Ammon's horn (tissue), 1 donor: ENCODE measurements around the gene ZFAND2B.
"Not testable (repeated sequence)": the region's sequence is repeated elsewhere in the genome, so short reads cannot be mapped to it uniquely, and the experiment has no call there.

Experiments used
- DNase-seq: peaks from one replicate; pipeline ENCODE4 v3.0.0-alpha.2; 2016; ENCODE audit warnings: low spot score

The ZFAND2B gene

DNA sequence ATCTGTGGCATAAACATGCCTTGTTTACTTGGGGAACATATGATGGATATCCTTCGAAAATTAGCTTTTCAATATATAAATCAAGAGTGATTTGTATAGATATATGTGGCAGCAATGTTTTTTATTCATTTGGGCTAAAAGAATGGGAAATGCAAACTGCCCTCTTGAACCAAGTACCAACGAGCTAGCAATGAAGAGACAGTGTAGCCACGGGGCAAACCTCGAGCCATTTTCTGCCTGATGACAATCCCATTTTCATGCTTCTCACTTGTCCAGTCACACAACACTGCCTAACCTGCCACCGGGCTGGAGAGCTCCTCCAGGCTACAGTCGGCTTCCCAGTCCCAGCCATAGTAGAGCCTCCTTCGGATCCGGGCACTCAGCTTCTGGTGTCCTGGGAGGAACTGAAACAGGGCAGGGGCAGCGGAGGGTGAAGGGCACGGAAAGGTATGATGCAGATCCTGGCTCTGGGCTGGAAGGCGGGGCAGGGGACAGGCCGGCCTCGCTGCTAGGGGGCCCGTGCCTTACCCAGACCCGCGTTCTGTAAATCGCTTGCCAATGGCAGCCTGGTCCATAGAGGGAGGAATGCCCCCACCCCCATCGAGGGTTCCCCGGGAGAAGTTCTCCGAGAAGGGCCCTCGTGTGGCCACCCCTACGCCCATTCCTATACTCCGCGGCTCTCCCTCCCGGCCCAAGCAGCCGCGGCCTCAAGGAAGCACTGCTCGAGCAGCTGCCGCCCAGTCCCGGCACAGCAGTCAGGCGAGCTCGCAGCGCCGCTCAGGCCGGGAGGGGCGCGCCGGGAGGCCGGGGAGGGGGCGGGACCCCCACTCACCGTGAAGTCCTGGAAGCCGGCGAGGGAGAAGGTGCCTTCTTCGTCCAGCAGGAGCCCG, 30.4 kb upstream of the ZFAND2B start:
- DNase-seq, result peak; percentile 53

DNA sequence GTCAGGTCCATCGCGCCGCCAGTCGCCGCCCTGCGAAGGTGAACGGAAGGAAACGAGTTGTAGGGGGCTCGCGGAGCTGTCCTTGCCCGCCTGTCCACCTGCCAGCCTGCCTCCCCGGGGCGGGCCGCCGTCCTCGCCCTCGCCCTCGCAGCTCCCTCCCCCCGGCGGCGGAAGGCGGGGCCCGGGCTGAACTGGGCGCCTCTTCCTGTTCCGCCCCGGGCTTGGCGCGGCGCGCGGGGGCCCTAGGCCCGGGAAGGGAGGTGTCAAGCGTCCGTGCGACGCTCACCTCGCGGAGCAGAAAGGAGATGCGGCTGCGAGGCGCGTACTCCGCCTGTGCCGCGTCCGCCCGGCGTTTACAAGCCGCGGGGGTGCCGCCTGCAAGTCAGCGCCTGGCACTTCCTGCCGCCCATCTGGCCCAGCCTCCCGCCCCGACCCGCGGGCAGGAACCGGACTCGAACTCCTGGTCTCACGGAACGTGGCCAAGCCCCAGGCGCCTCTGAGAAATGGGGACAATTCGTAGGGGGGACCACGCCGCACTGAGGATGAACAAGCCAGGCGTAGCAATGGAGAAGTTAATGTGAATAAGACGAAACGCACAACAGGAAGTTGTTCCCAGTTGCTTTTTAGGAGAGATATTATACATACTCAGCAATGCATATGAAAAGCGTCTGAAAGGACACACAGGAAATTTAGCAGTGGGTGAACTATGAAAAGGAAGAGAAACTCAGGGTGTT, 29.6 kb upstream of the ZFAND2B start, which contains the start of gene CNPPD1:
TSS of gene CNPPD1 (minus strand) at position 108 of the 734 bp plus-strand sequence. CDS start at position 11, 97 bp downstream.
- peak; percentile 90 for DNase-seq

DNA sequence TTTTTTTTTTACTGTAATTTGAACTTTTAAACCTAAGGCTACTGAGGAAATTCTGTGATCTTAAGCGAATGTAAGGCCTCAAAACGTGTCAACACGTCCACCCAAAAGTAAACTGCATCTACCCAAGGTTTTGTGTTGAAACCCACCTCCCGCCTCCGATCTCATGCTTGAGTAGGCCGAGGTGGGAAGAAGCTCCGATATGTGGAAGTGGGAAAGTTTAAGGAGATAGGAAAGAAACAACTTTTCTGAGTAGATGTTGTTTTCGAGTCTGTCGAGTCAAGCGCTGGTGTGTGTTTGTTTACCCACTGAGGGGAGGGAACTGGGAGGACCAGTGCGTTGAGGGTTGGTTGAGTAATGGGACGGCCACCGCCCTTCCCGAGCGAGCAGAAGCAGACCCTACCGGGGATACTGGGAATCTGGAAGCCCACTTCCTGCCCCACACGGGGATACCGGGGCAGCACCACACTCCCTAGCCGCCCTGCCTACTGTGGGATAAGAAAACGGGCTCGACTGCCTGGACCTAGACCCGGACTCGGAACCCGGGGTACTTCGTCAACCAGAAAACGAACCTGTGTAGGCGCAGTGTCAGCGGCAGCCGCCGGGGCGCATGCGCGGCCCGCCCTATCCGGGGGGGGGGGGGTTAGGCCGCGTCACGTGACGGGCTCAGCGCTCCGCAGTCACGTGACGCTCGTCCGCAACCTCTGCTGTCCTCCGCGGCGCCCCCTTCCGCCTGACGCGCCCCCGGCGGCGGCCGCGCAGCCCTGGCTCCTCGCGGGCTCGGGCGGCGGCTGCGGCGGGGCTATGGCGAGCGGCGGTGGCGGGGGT, 28.8 kb upstream of the ZFAND2B start, which contains the start of gene RETREG2:
TSS of gene RETREG2 (plus strand) at position 724 of the 825 bp plus-strand sequence. CDS start at position 802, 78 bp downstream.
- DNase-seq, result peak; percentile 91

DNA sequence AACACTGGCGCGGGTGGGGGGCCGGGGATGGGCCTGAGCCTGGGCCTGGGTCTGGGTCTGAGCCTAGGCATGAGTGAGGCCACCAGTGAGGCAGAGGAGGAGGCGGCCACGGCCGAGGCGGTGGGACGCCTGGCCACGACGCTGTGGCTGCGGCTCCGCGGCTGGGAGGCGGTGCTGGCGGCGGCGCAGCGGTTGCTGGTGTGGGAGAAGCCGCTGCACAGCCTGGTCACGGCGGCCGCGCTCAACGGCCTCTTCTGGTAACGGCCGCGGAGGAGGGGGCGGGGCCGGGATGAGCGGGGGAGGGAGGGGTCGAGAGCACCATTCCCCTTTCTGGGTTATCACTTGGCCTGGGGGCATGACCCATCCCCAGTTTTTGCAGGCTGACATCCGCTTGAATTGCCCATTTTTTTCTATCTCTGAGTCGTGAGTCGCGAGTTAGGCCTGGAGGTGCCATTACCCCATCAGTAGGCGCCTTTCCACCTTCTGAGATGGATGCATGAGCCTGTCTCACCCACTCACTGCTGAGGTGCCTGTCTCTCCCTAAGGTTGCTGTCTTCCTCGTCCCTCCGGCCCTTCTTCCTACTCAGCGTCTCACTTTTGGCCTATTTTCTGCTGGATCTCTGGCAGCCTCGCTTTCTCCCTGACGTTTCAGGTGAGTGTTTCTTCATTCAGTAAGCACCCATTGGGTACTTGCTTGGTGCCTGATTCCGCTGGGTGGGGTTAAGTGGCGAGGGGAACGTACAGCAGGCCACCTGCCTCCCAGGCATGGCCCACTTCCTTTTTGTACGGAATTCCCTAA, 28.0 kb upstream of the ZFAND2B start:
- DNase-seq, result no peak

DNA sequence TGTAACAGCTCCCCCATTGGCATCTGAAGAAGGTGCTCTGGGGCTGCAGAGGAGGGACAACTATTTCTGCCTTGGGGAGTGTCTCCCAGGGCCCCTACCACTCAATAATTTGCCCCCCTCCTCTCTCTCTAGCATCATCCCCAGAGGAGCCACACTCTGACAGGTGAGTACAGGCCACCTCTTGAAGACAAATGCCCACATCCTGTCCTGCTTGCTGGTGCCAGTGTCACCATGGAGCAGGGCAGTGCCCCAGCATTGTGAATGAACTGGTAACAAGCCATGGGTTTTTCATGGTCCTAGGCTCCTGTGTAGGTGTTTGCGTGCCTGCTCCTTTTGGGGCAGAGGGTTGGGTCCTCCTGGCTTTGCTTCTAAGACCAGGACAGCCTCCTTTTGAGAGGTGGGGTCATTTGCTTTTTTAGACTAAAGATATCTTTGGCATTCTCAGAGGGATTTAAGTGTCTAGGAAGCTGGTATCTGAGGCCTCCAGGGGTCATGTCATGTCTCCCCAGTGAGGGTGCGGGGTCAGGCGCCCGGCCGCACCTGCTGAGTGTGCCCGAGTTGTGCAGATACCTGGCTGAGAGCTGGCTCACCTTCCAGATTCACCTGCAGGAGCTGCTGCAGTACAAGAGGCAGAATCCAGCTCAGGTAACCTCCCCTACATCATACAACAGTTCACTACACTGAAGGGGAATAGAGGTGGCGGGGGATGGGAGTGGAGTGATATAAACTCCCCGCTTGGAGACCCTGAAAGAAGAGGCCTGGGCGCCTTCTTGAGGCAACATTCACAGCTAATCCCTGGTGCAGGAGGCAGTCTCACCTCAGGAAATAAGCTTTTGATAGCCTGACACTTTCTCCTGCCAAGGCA, 26.7 kb upstream of the ZFAND2B start:
- no peak for DNase-seq

DNA sequence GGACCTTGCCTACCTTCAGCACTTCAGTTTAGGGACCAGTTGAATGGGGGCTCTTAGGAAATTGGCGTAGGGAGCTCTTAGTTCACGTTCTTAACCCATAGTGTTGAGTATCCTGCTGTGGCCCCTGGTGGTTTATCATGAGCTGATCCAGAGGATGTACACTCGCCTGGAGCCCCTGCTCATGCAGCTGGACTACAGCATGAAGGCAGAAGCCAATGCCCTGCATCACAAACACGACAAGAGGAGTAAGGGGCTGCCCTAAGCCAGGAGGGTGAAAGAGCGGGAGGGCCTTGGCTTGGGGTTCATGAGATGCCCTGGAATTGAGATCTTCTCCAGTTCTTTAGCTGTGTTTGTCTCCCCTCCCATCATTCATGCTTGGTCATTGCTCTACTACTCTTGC, 25.6 kb upstream of the ZFAND2B start:
- DNase-seq, result no peak

DNA sequence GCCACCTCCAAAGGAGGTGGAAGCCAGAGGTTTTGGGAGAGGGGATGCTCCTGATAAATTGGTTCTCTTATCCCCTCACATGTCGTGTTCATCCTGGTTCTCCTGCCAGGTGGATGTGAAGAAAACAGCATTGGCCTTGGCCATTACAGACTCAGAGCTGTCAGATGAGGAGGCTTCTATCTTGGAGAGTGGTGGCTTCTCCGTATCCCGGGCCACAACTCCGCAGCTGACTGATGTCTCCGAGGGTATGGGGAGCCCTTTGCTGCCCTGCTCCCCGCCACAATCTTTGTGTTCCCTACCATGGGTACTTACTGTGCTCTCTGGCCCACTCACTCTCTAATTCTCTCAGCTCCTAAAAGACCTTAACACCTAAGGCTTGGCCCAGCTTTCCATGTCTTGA, 25.1 kb upstream of the ZFAND2B start:
- DNase-seq, result no peak

DNA sequence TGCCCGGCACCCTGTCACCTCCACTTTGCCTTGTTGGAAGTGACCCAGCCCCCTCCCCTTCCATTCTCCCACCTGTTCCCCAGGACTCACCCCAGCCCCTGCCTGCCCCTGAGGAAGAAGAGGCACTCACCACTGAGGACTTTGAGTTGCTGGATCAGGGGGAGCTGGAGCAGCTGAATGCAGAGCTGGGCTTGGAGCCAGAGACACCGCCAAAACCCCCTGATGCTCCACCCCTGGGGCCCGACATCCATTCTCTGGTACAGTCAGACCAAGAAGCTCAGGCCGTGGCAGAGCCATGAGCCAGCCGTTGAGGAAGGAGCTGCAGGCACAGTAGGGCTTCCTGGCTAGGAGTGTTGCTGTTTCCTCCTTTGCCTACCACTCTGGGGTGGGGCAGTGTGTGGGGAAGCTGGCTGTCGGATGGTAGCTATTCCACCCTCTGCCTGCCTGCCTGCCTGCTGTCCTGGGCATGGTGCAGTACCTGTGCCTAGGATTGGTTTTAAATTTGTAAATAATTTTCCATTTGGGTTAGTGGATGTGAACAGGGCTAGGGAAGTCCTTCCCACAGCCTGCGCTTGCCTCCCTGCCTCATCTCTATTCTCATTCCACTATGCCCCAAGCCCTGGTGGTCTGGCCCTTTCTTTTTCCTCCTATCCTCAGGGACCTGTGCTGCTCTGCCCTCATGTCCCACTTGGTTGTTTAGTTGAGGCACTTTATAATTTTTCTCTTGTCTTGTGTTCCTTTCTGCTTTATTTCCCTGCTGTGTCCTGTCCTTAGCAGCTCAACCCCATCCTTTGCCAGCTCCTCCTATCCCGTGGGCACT, 24.0 kb upstream of the ZFAND2B start:
- no peak for DNase-seq

DNA sequence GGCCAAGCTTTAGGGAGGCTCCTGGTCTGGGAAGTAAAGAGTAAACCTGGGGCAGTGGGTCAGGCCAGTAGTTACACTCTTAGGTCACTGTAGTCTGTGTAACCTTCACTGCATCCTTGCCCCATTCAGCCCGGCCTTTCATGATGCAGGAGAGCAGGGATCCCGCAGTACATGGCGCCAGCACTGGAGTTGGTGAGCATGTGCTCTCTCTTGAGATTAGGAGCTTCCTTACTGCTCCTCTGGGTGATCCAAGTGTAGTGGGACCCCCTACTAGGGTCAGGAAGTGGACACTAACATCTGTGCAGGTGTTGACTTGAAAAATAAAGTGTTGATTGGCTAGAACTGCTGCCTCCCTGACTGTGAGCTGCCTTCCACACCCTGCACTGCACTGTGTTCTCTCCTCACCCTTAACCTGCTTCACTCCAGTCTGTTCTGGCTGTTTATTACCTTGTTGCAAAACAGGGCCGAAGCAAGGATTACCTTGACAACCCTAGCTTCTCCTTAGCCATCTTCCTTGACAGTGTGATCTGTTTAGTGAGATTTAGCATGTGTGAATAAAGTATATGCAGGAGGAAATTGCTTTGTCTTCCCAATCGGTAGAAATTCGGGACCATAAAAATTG, 23.3 kb upstream of the ZFAND2B start:
- DNase-seq, result no peak

DNA sequence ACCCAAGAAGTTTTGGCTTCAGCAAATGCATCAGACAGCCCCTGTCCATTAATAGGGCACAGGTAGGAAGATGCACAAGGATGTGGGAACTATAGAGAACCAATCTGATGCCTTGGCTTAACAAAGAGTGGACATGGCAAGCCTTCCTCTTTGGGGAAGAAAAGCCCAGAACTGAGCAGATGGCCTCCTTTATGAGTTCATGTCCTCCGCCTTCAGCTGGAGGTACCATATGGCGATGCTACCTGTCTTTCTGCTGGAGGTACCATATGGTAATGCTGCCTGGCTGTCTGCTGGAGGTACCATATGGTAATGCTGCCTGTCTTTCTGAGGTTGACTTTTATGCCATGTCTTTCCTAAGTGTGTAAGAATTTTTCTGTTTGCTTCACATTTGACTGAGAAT, 22.5 kb upstream of the ZFAND2B start:
- DNase-seq, result no peak

DNA sequence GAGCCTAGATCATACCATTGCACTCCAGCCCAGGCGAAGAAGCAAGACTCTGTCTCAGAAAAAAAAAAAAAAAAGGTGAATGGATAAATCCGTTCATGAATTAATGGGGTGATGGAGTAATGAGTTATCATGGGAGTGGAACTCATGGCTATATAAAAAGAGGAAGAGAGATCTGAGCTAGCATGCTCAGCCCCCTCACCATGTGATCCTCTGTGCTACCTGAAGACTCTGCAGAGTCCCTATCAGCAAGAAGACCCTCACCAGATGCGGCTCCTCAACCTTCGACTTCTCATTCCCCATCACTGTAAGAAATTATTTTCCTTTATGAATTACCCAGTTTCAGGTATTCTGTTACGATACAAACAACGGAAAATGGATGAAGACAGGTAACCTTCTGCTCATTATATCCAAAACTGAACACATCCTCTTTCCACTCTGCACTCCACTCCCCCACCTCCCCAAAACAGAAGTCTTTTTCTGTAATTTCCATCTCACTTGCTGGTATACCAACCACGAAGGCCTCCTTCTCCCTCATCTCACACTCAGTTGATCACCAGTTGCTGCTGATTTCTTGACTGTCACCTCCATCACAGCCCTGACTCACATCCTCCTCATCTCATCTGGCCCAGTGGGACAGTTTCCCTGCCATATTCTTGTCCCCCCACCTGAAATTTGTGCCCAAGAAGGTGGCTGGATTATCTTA, 19.7 kb upstream of the ZFAND2B start:
- no peak for DNase-seq

DNA sequence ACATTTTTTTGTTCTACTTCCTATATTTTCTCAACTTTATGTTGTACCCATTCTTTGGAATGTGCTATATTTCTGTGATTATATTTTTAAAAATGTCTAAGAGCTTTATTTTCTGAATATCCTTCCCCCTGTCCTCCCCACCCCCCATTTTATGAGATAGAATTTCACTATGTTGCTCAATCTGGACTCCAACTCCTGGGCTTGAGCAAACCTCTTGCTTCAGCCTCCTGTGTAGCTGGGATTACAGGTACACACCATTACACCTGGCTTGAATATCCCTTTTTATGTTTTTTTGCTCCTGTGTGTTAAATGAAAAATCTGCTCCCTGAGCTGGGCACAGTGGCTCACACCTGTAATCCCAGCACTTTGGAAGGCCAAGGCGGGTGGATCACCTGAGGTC, 9.2 kb upstream of the ZFAND2B start:
- DNase-seq, result no peak

DNA sequence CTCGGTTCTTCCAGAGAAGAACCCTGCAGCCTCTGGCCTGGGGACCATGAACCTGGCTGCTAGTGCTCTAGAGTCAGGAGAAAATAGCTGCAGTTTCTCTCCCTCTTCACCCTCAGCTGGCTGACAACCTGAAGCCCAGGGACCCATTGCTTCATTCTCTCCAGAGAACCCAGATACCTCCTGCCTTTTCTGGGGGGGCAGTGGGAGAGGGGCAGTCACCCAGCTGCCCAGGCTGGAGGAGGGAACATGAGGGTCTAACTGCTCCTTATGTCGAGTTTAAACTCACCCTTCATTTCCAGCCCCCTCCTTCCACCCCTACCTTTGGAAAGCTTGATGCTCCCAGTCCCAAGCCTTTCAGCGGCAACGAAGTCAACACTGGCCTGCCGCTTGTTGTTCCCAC, 7.6 kb upstream of the ZFAND2B start:
- no peak for DNase-seq

DNA sequence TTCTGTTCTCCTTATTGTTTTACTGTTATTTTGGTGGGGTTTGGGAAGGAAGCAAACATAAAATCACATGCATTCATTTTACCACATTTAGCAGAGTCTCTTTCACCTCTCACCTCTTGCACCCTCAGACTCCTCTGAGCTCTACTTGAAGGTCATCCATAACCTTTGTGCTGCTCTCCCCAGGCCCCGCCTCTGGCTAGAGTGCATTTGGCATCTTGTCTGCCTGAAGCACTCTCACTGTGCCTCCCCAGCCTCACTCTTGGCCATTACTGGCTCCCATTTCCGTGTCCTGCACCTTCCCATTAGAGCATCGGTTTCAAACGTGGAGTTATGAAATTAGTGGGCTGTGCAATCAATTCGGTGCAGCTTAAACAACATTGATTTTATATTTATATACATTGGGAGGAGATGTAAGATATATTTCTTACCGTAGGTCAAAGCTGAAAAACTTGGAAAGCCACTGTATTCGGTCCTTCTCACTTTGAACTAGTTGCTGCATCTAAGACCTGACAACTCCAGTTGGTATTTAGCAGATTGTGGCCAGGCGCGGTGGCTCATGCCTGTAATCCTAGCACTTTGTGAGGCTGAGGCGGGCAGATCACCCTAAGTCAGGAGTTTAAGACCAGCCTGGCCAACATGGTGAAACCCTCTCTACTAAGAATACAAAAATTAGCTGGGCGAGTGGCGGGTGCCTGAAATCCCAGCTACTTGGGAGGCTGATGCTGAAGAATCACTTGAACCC, 6.9 kb upstream of the ZFAND2B start:
- DNase-seq, result no peak

DNA sequence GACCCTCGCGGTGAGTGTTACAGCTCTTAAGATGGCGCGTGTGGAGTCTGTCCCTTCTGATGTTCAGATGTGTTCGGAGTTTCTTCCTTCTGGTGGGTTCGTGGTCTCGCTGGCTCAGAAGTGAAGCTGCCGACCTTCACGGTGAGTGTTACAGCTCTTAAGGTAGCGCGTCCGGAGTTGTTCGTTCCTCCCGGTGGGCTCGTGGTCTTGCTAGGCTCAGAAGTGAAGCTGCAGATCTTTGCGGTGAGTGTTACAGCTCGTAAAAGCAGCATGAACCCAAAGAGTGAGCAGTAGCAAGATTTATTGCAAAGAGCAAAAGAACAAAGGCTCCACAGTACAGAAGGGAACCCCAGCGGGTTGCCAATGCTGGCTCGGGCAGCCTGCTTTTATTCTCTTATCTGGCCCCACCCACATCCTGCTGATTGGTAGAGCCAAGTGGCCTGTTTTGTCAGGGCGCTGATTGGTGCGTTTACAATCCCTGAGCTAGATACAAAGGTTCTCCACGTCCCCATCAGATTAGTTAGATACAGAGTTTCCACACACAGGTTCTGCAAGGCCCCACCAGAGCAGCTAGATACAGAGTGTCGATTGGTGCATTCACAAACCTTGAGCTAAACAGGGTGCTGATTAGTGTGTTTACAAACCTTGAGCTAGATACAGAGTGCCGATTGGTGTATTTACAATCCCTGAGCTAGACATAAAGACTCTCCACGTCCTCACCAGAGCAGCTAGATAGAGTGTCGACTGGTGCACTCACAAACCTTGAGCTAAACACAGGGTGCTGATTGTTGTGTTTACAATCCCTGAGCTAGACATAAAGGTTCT, 5.9 kb upstream of the ZFAND2B start:
- not testable (repeated sequence) for DNase-seq

DNA sequence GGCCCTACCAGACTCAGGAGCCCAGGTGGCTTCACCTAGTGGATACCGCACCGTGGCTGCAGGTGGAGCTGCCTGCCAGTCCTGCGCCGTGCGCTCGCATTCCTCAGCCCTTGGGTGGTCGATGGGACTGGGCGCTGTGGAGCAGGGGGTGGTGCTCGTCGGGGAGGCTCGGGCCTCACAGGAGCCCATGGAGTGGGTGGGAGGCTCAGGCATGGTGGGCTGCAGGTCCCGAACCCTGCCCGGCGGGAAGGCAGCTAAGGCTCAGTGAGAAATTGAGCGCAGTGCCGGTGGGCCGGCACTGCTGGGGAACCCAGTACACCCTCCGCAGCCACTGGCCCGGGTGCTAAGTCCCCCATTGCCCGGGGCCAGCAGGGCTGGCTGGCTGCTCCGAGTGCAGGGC, 5.3 kb upstream of the ZFAND2B start:
- not testable (repeated sequence) for DNase-seq
